Measurements from ENCODE around the gene TECTB.

TECTB gene

DNA sequence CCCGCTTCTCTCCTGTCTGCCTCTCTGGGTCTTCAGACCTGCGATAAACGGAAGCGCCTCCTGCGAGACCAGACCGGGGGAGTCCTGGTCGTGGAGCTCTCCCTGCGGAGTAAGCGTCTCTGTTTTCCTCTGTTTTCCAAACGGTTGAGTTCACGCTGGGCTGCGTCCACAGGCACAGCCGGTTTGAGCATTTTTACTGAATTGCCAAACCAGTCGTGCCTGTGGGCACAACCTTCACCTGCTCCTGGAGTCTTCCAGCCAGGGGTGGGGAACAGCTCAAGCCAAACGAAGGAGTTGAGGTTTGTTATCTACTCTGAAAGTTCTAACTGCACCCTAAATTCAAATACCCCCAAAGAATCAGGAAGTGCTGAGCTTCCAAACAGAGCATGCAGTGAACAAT lies 16.3 kb downstream of the TECTB start:
- H3K27ac ChIP-seq (ENCODE audit: poor library complexity, severe bottlenecking), result no peak overlapping the region
- H3K4me3 ChIP-seq (ENCODE audit: severe bottlenecking), result no peak overlapping the region
- no peaks in the 10 kb centered on the region for H3K27me3 ChIP-seq (ENCODE audit: insufficient read depth, poor library complexity, severe bottlenecking)
- no peaks in the 10 kb centered on the region for H3K9me3 ChIP-seq (ENCODE audit: severe bottlenecking)
- no peaks in the 10 kb centered on the region for H3K36me3 ChIP-seq (ENCODE audit: low read depth)
- ATAC-seq (ENCODE audit: low read depth) (no peak), DNase-seq (ENCODE audit: low spot score) (no peak)
- TF ChIP-seq, protein P1, sequence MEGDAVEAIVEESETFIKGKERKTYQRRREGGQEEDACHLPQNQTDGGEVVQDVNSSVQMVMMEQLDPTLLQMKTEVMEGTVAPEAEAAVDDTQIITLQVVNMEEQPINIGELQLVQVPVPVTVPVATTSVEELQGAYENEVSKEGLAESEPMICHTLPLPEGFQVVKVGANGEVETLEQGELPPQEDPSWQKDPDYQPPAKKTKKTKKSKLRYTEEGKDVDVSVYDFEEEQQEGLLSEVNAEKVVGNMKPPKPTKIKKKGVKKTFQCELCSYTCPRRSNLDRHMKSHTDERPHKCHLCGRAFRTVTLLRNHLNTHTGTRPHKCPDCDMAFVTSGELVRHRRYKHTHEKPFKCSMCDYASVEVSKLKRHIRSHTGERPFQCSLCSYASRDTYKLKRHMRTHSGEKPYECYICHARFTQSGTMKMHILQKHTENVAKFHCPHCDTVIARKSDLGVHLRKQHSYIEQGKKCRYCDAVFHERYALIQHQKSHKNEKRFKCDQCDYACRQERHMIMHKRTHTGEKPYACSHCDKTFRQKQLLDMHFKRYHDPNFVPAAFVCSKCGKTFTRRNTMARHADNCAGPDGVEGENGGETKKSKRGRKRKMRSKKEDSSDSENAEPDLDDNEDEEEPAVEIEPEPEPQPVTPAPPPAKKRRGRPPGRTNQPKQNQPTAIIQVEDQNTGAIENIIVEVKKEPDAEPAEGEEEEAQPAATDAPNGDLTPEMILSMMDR (IDR thresholded peaks at IDR 0.05; ENCODE audit: poor library complexity, severe bottlenecking), result no peak
- H3K4me1 ChIP-seq (ENCODE audit: insufficient read depth, poor library complexity, severe bottlenecking), result no peaks in the 10 kb centered on the region

DNA sequence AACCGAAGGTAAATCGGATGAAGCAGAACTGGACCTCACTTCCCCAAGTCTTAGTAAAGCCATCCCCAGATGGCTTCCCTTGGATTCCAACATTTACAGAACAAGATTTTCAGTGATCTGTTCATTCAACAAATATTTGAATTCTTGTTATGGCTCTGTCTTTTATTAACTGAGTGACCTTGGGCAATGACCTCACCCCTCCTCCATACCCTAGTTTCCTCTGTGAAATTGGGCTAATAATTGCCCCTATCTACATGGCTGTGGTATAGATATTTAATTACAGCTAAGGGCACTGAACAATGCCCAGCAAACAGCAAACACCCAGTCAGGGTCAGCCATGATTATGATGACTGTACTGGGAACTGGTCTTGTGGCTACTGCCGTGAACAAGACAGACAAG lies 19.1 kb downstream of the TECTB start:
- DNase-seq (ENCODE audit: low spot score) (no peak), ATAC-seq (ENCODE audit: low read depth) (no peak)
- H3K36me3 ChIP-seq (ENCODE audit: low read depth), result no peaks in the 10 kb centered on the region
- no peak overlapping the region for H3K4me3 ChIP-seq (ENCODE audit: severe bottlenecking)
- TF ChIP-seq, protein P1 (IDR thresholded peaks at IDR 0.05; ENCODE audit: poor library complexity, severe bottlenecking), result no peak
- no peaks in the 10 kb centered on the region for H3K4me1 ChIP-seq (ENCODE audit: insufficient read depth, poor library complexity, severe bottlenecking)
- H3K27me3 ChIP-seq (ENCODE audit: insufficient read depth, poor library complexity, severe bottlenecking), result no peaks in the 10 kb centered on the region
- H3K27ac ChIP-seq (ENCODE audit: poor library complexity, severe bottlenecking), result no peak overlapping the region
- H3K9me3 ChIP-seq (ENCODE audit: severe bottlenecking), result no peaks in the 10 kb centered on the region

DNA sequence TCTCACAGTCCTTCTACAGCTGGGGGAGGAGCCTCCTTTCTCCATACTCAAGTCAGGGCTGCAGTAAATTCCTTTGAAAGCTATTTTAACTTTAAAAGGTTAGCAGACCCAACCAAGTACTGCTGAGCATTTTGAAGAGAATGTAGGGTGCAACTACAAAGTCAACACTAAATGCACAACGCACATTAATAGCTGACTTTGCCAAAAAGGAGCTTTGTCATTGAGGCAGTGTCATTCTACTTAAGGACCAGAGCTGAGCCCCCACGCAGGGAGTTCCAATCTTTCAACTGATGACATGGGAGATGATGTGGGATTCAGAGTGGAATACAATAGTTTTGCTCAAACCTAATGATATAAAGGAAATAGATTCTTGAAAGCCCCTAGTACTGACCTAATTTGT lies 20.3 kb downstream of the TECTB start:
- no peaks in the 10 kb centered on the region for H3K36me3 ChIP-seq (ENCODE audit: low read depth)
- no peaks in the 10 kb centered on the region for H3K9me3 ChIP-seq (ENCODE audit: severe bottlenecking)
- TF ChIP-seq, protein P1 (IDR thresholded peaks at IDR 0.05; ENCODE audit: poor library complexity, severe bottlenecking), result no peak
- H3K4me1 ChIP-seq (ENCODE audit: insufficient read depth, poor library complexity, severe bottlenecking), result no peaks in the 10 kb centered on the region
- H3K27ac ChIP-seq (ENCODE audit: poor library complexity, severe bottlenecking), result no peak overlapping the region
- no peaks in the 10 kb centered on the region for H3K27me3 ChIP-seq (ENCODE audit: insufficient read depth, poor library complexity, severe bottlenecking)
- ATAC-seq (ENCODE audit: low read depth), result no peak
- DNase-seq (ENCODE audit: low spot score), result no peak
- no peak overlapping the region for H3K4me3 ChIP-seq (ENCODE audit: severe bottlenecking)

DNA sequence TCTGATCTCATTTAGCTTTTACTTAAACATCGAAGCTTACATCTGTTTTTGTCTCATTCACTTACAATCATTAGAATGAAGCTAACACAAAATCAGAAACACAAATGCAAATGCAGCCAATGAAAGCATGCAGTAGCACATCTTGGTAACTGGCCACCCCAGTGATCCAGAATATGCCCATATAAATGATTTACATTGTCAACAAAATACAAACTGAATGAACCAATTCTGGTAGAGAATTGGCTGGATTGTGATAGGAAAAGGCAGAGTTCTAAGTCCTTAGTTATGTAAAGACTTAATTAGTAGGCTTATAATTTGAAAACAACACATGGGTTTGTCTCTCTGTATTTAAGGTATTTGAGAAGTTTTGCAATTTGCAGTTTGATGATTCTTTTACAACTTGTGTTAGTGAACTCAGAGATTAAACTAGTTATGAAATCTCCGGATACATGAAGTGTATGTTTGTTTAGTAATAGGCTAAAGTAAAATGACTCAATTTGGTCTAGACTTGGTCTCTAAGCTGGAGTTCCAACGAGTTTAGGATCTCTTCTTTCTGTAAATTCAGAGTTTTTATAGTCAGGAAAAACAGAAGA lies 21.2 kb downstream of the TECTB start:
- Histone ChIP-seq H3K36me3 (ENCODE audit: low read depth) (no peaks in the 10 kb centered on the region), H3K4me1 (ENCODE audit: insufficient read depth, poor library complexity, severe bottlenecking) (no peaks in the 10 kb centered on the region), H3K27ac (ENCODE audit: poor library complexity, severe bottlenecking) (peak overlapping the region; percentile 30), H3K27me3 (ENCODE audit: insufficient read depth, poor library complexity, severe bottlenecking) (no peaks in the 10 kb centered on the region), H3K9me3 (ENCODE audit: severe bottlenecking) (no peaks in the 10 kb centered on the region), H3K4me3 (ENCODE audit: severe bottlenecking) (no peak overlapping the region)
- TF ChIP-seq, protein P1 (IDR thresholded peaks at IDR 0.05; ENCODE audit: poor library complexity, severe bottlenecking), result no peak
- ATAC-seq (ENCODE audit: low read depth) (peak; percentile 73), DNase-seq (ENCODE audit: low spot score) (no peak)

DNA sequence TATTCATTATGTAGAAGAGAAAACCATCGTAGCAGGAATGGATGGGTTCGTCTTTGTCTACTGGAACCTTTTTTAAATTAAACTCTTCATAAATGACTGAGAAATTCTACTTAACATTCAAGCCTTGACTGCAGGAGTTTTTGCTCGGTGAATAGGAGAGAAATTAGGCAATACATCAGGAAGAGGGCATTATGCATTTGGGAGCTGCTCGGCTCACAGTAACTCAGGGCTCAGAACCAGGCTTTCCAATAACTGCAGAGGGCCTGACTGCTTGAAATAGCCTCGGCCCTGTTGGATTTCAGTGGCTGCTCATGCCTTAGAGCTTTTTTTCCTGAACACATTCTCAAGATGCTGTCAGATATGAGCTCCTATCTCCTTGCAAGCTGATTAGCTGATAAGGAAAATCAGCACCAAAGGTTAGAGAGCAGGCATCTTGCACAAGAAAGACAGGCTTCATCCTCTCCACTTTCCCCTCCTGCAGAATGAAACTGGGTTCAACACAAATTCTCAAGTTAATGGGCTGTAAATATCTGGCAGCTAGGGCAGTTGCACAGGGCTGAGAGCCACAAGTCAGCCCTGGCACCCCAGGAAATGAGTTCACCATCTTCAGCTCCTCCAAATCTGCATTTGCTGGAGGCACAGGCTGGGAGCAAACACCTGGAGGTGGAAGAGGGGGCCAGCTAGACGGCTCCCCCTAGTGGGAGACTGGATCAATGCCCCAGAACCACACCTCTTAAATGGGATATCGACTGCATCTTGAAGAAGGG lies 24.3 kb downstream of the TECTB start:
- peak; percentile 70 for ATAC-seq (ENCODE audit: low read depth)
- H3K4me1 ChIP-seq (ENCODE audit: insufficient read depth, poor library complexity, severe bottlenecking), result no peaks in the 10 kb centered on the region
- TF ChIP-seq, protein P1 (IDR thresholded peaks at IDR 0.05; ENCODE audit: poor library complexity, severe bottlenecking), result peak; percentile 79
- no peak for DNase-seq (ENCODE audit: low spot score)
- H3K36me3 ChIP-seq (ENCODE audit: low read depth), result no peaks in the 10 kb centered on the region
- no peak overlapping the region for H3K27ac ChIP-seq (ENCODE audit: poor library complexity, severe bottlenecking)
- H3K4me3 ChIP-seq (ENCODE audit: severe bottlenecking), result no peak overlapping the region
- H3K9me3 ChIP-seq (ENCODE audit: severe bottlenecking), result no peaks in the 10 kb centered on the region
- H3K27me3 ChIP-seq (ENCODE audit: insufficient read depth, poor library complexity, severe bottlenecking), result no peaks in the 10 kb centered on the region

Measured in RWPE2 (cell line).